Measurements from ENCODE around the gene GSC.
"Not testable (repeated sequence)": the region's sequence is repeated elsewhere in the genome, so short reads cannot be mapped to it uniquely, and the experiment has no call there.

GSC gene

GRCh38 chr14:94746131-94746530 is 23.8 kb downstream of the GSC start:
- no peak for DNase-seq (ENCODE audit: low read depth)

GRCh38 chr14:94738751-94739150 is 31.2 kb downstream of the GSC start:
- no peak for DNase-seq (ENCODE audit: low read depth)

- DNase-seq (ENCODE audit: low read depth), result no peak
Observed at GRCh38 chr14:94738097-94738496, 31.8 kb downstream of the GSC start.

GRCh38 chr14:94728950-94729349 is 41.0 kb downstream of the GSC start:
- DNase-seq (ENCODE audit: low read depth), result no peak

GRCh38 chr14:94728440-94728839 is 41.5 kb downstream of the GSC start:
- DNase-seq (ENCODE audit: low read depth), result not testable (repeated sequence)

- DNase-seq (ENCODE audit: low read depth), result not testable (repeated sequence)
Observed at GRCh38 chr14:94726649-94727048, 43.3 kb downstream of the GSC start.

- no peak for DNase-seq (ENCODE audit: low read depth)
Observed at GRCh38 chr14:94724993-94725392, 44.9 kb downstream of the GSC start.

GRCh38 chr14:94722397-94722796 is 47.5 kb downstream of the GSC start:
- DNase-seq (ENCODE audit: low read depth), result no peak

Data from stimulated activated CD8-positive, alpha-beta memory T cell treated with anti-CD3 and anti-CD28 coated beads, Interleukin-7, amount 100 ng/mL, for 24 hours (primary cell).